Measurements from ENCODE around the gene C7. TPM values are rescaled to one million over a fixed set of nuclear protein-coding genes. Genes with fewer than 3 reads are reported as not detected.
"Not testable (repeated sequence)": the region's sequence is repeated elsewhere in the genome, so short reads cannot be mapped to it uniquely, and the experiment has no call there.

The C7 gene
- total and polyA plus RNA-seq, 7 donors: 1.2 to 33.0 (median 4.2) TPM

DNA sequence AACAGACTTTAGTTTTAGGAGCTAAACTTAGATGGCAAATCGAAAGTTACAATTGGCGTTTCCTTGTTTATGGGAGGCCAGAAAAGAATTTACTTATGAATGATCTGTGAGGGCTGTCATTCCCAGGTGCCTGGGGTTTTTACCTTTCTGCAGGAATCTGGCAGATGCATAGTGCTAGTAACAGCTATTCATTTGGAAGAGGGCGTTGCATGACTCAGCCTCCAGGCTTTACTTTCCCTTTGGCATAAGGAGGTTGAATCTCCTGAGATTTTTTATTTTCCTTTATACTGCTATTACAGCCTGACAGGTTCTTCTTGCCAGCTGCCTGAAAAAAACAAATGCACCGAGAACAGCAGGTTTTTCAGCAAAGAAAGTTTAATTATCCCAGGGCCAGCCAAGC is 38.1 kb upstream of the C7 start:
- DNase-seq (no peak), ATAC-seq (no peak)
- 65 to 71% (median 69%) methylated on average over 4 of the region's 4 CpGs for WGBS, 3 donors
- Histone ChIP-seq H3K27ac (no peak overlapping the region), H3K4me1 (no peaks in the 10 kb centered on the region), H3K36me3 (ENCODE audit: insufficient read depth in 1 of 2, low read depth in 1 of 2) (no peaks in the 10 kb centered on the region), H3K9me3 (no peaks in the 10 kb centered on the region), H3K27me3 (ENCODE audit: insufficient read depth in 3 of 3, low read length in 2 of 3) (no peaks in the 10 kb centered on the region), H3K4me3 (no peak overlapping the region)
- intact Hi-C loops (cut with DNase I): loop anchor here in 1 of 2 donors (10.0 kb wide), 1 partner anchor 1276 kb away; no protein-coding TSS in a partner anchor
- TF ChIP-seq, protein P1, sequence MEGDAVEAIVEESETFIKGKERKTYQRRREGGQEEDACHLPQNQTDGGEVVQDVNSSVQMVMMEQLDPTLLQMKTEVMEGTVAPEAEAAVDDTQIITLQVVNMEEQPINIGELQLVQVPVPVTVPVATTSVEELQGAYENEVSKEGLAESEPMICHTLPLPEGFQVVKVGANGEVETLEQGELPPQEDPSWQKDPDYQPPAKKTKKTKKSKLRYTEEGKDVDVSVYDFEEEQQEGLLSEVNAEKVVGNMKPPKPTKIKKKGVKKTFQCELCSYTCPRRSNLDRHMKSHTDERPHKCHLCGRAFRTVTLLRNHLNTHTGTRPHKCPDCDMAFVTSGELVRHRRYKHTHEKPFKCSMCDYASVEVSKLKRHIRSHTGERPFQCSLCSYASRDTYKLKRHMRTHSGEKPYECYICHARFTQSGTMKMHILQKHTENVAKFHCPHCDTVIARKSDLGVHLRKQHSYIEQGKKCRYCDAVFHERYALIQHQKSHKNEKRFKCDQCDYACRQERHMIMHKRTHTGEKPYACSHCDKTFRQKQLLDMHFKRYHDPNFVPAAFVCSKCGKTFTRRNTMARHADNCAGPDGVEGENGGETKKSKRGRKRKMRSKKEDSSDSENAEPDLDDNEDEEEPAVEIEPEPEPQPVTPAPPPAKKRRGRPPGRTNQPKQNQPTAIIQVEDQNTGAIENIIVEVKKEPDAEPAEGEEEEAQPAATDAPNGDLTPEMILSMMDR (IDR thresholded peaks at IDR 0.05): no peak

DNA sequence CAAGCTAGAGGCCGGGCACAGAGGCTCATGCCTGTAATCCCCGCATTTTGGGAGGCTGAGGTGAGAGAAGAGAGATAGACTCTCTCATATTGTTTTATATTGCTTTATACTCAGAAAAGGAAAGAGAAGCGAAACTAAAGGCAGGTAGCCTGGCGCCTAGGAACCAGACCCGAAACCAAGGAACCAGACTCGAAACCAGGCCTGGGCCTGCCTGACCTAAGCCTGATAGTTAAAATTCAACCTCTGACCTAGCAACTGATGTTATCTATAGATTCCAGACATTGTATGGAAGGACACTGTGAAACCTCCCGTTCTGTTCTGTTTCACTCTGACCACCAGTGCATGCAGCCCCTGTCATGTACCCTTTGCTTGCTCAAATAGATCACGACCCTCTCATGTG is 37.0 kb upstream of the C7 start:
- not testable (repeated sequence) for H3K9me3 ChIP-seq; DNase-seq; H3K36me3 ChIP-seq (ENCODE audit: insufficient read depth in 1 of 2, low read depth in 1 of 2); ATAC-seq; H3K27me3 ChIP-seq (ENCODE audit: insufficient read depth in 3 of 3, low read length in 2 of 3); H3K4me1 ChIP-seq; H3K4me3 ChIP-seq; H3K27ac ChIP-seq
- intact Hi-C loops (cut with DNase I): loop anchor here in 1 of 2 donors (10.0 kb wide), 1 partner anchor 1277 kb away; no protein-coding TSS in a partner anchor
- 92 to 94% (median 93%) methylated on average over 8 of the region's 8 CpGs for WGBS, 3 donors

- Histone ChIP-seq H3K36me3 (ENCODE audit: insufficient read depth in 1 of 2, low read depth in 1 of 2) (no peaks in the 10 kb centered on the region), H3K27ac (no peak overlapping the region), H3K9me3 (no peaks in the 10 kb centered on the region), H3K27me3 (ENCODE audit: insufficient read depth in 3 of 3, low read length in 2 of 3) (no peaks in the 10 kb centered on the region), H3K4me1 (no peaks in the 10 kb centered on the region), H3K4me3 (no peak overlapping the region)
- intact Hi-C loops (cut with DNase I): loop anchor here in 1 of 2 donors (10.0 kb wide), 1 partner anchor 1279 kb away; no protein-coding TSS in a partner anchor
- ATAC-seq (no peak), DNase-seq (no peak)
- whole genome bisulfite sequencing, 3 donors: 89 to 91% (median 90%) methylated on average over 3 of the region's 3 CpGs
- TF ChIP-seq, protein P1 (IDR thresholded peaks at IDR 0.05): no peak
Observed at GRCh38 chr5:40873286-40873880, 35.9 kb upstream of the C7 start.

- Histone ChIP-seq H3K4me1 (no peaks in the 10 kb centered on the region), H3K9me3 (no peaks in the 10 kb centered on the region), H3K27ac (no peak overlapping the region), H3K27me3 (ENCODE audit: insufficient read depth in 3 of 3, low read length in 2 of 3) (no peaks in the 10 kb centered on the region), H3K36me3 (ENCODE audit: insufficient read depth in 1 of 2, low read depth in 1 of 2) (no peaks in the 10 kb centered on the region), H3K4me3 (no peak overlapping the region)
- ATAC-seq (no peak), DNase-seq (no peak)
- intact Hi-C loops (cut with DNase I): loop anchor here (5.0 to 10.0 kb wide), 3 partner anchors 119 to 1299 kb away; partner anchors contain the start of gene TTC33 (in 2 of the 2)
- WGBS, 3 donors: 41 to 47% (median 46%) methylated on average over 3 of the region's 3 CpGs
- TF ChIP-seq, protein P1 (IDR thresholded peaks at IDR 0.05): no peak
Observed at GRCh38 chr5:40875958-40876357, 33.3 kb upstream of the C7 start.

GRCh38 chr5:40877371-40877988 is 31.8 kb upstream of the C7 start:
- TF ChIP-seq, protein P1 (IDR thresholded peaks at IDR 0.05): no peak
- no peaks in the 10 kb centered on the region for H3K27me3 ChIP-seq (ENCODE audit: insufficient read depth in 3 of 3, low read length in 2 of 3)
- ATAC-seq (no peak), DNase-seq (no peak)
- H3K9me3 ChIP-seq: no peaks in the 10 kb centered on the region
- intact Hi-C loops (cut with DNase I): loop anchor here (5.0 to 10.0 kb wide), 3 partner anchors 120 to 1300 kb away; partner anchors contain the start of gene TTC33 (in 2 of the 2)
- 81 to 86% (median 82%) methylated on average over 6 of the region's 6 CpGs for WGBS, 3 donors
- no peaks in the 10 kb centered on the region for H3K4me1 ChIP-seq
- no peaks in the 10 kb centered on the region for H3K36me3 ChIP-seq (ENCODE audit: insufficient read depth in 1 of 2, low read depth in 1 of 2)
- no peak overlapping the region for H3K27ac ChIP-seq
- no peak overlapping the region for H3K4me3 ChIP-seq
